HS-5 (cell line): Measurements from ENCODE around the gene TMEM217.
A peak's percentile ranks its signal among the peaks of the same experiment; 100 is the strongest.

Source experiments
- DNase-seq: peaks from one replicate; pipeline ENCODE4 v3.0.0-alpha.2; 2012; ENCODE audit warnings: low read depth

The TMEM217 gene

GRCh38 chr6:37180075-37180474 is 77.9 kb downstream of the TMEM217 start:
- no peak for DNase-seq

- no peak for DNase-seq
Observed at GRCh38 chr6:37177935-37178517, 79.9 kb downstream of the TMEM217 start.

GRCh38 chr6:37177077-37177934 is 80.6 kb downstream of the TMEM217 start:
- DNase-seq: no peak

DNA sequence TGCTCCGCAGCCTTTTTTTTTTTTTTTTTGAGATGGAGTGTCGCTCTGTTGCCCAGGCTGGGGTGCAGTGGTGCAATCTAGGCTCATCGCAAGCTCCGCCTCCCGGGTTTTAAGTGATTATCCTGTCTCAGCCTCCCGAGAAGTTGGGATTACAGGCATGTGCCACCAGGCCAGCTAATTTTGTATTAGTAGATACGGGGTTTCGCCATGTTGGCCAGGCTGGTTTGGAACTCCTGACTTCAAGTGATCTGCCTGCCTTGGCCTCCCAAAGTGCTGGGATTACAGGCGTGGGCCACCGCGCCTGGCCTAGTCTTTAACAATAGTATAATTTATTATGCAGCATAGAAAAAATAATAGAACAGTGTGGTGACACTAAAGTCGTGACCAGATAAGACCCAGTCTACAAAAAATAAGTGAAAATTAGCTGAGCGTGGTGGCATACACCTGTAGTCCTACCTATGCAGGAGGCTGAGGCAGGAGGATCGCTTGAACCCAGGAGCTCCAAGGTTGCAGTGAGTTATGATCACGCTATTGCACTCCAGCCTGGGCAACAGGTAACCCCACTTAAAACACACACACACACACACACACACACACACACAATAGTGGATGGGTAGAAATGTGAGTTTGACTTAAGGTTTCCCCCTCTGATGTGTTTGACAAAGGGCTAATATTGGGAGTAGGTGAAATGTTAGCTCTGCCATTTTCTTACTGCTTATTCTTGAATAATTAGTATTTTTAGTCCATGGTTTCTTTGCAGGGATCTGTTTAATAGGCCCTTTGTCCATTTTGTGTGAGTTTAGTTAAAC is 81.5 kb downstream of the TMEM217 start:
- DNase-seq: no peak

DNA sequence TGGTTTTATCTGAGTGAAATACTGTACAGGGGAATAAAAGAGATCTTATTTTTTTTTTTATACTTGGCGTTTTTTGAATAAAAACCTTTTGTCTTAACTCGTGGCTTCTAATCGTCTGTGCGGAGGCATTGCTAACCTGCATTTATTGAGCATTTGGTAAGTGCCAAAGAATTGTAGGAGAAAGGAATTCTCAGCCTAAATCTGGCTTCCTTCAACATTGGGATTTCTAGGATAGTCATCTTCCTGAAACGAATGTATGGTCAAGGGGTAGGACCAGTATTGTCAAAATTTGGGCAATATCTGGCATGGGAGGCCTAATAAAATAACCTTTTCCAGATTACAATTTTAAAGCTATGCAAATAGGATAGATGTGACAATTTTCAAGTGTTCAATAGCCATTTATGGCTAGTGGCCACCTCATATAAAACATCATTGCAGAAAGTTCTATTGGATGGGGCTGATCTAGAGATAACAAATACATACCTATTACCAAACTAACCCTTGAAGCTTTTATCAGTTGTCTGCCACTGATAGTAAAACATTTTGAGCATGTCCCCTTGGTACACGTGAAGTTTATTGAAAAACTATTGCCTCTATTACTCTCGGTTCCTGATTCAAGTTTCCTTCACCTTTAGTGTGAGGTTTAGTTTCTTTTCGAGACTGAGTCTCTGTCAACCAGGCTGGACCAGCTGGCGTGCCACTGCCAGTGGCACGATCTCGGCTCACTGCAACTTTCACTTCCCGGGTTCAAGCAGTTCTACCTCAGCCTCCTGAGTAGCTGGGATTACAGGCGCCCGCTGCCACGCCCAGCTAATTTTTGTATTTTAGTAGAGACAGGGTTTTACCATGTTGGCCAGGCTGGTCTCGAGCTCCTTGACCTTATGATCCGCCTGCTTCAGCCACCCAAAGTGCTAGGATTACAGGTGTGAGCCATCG is 82.3 kb downstream of the TMEM217 start:
- DNase-seq: no peak

DNA sequence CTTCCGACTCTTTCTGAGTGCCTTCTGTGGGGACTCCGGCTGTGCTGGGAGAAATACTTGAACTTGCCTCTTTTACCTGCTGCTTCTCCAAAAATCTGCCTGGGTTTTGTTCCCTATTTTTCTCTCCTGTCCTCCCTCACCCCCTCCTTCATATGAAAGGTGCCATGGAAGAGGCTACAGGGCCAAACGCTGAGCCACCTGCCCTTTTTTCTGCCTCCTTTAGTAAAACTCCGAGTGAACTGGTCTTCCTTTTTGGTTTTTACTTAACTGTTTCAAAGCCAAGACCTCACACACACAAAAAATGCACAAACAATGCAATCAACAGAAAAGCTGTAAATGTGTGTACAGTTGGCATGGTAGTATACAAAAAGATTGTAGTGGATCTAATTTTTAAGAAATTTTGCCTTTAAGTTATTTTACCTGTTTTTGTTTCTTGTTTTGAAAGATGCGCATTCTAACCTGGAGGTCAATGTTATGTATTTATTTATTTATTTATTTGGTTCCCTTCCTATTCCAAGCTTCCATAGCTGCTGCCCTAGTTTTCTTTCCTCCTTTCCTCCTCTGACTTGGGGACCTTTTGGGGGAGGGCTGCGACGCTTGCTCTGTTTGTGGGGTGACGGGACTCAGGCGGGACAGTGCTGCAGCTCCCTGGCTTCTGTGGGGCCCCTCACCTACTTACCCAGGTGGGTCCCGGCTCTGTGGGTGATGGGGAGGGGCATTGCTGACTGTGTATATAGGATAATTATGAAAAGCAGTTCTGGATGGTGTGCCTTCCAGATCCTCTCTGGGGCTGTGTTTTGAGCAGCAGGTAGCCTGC is 83.2 kb downstream of the TMEM217 start:
- no peak for DNase-seq

- DNase-seq: no peak
Observed at GRCh38 chr6:37174196-37174514, 83.8 kb downstream of the TMEM217 start.

- no peak for DNase-seq
Observed at GRCh38 chr6:37173493-37174195, 84.3 kb downstream of the TMEM217 start.

DNA sequence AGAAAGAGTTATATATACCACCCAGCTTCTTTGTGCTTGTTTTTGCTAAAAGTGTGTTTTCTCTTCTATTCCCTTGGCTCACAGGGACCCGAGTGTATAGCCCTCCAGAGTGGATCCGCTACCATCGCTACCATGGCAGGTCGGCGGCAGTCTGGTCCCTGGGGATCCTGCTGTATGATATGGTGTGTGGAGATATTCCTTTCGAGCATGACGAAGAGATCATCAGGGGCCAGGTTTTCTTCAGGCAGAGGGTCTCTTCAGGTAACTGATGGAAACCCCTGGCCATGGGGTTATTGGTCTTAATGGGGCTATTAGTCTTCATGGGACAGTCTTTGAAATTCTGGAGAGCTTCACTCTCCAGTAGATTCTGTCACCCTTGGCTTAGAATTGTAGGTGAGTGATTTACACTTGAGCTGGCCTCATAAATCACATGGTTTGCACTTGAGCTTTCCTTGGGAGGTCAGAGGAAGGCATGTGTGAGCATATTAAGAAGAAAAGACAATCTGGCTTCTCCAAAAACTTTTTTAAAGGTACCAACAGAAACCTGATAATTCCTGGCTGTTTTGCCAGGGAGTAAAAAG is 84.9 kb downstream of the TMEM217 start:
- no peak for DNase-seq

- peak; percentile 92 for DNase-seq
Observed at GRCh38 chr6:37171970-37172812, 85.8 kb downstream of the TMEM217 start.

DNA sequence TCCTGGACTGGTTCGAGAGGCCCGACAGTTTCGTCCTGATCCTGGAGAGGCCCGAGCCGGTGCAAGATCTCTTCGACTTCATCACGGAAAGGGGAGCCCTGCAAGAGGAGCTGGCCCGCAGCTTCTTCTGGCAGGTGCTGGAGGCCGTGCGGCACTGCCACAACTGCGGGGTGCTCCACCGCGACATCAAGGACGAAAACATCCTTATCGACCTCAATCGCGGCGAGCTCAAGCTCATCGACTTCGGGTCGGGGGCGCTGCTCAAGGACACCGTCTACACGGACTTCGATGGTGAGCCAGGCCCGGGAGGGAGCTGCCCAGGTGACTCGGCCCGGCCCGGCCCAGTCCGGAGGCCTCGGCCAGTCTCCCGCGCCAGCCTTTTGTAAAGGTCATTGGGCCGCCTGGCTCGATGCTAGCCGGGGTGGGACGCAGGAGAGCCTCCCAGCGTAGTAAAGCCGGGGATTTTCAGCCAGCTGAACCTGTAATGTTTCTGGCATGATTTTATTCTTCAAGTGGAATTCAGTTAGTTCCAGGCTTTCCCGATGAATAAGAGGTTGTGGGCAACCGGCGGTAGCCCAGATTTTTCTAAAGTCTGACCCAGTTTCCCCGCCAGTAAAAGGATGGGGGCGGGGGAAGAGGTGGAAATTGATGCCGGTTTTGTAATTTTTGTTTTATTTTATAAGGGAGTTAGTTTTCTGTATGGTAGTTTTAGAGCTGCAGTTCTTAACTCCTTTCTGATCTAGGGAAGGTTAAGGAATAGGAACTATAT is 86.6 kb downstream of the TMEM217 start:
- DNase-seq: no peak

- DNase-seq: no peak
Observed at GRCh38 chr6:37170273-37171200, 87.4 kb downstream of the TMEM217 start.

DNA sequence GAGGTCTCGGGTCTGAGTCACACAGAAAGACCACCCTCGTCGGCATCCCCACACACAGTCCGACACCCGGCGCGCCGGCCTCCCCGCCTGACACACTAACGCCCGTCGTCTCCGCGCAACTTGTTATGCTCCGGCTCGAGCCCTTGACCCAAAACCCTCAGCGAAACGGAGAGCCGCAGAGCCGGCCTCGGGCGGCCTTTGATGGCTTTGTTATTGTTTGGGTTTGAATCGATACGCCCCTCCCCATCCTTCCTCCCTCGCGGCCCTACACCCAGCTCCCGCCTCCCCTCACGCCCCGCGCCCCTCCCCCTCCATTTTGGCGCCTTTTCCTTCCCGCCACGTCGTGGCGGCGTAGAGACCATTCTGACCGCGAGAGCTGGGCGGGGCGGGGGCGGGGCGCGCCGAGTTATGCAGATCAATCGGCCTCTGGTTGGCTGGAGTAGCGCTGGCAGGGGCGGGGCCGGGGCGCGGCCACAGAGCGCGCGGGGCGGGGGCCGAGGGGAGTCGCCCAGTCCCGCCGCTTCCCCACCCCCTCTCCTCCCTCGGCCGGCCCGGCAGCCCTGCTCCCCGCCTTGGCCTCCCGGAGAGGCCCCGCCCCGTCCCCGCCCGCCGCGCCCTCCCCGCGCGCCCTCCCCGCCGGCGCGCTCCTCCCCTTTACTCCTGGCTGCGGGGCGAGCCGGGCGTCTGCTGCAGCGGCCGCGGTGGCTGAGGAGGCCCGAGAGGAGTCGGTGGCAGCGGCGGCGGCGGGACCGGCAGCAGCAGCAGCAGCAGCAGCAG is 88.3 kb downstream of the TMEM217 start, which contains the start of gene PIM1:
TSS of gene PIM1 (plus strand) at position 657 of the 777 bp plus-strand sequence. CDS start 424 bp downstream, outside the sequence.
- DNase-seq: peak; percentile 79

- DNase-seq: no peak
Observed at GRCh38 chr6:37168811-37169495, 89.0 kb downstream of the TMEM217 start.

DNA sequence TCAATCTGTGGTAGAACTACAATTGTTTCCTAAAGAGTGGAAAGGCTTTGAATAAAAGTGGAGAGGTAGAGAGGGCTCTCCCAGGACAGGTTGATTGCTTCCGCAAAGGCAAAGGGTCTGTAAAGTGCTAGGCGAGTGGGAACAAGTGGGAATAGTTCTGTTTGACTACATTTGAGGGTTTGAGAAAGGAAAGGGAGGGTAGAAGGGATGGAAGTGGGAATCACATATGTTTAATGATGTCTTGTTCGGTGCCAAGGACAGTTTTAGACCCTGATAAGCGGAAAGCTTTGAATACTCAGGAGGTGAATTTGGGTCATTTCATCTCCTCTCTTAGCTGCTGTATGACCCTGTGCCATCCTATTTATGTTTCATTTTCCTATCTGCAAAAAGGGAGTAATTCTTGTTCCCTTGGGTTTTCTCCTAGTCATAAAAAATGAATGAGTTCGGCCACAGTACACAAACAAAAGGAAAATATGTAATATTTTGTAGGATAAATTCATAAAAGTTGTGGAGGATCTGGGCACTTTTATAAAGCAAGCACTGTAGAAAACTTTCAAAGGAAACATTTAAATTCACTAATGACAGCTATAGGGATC is 89.7 kb downstream of the TMEM217 start:
- no peak for DNase-seq
